Measurements from ENCODE around the gene MRPL51. TPM values are rescaled to one million over a fixed set of nuclear protein-coding genes. Genes with fewer than 3 reads are reported as not detected.
"Not testable (repeated sequence)": the region's sequence is repeated elsewhere in the genome, so short reads cannot be mapped to it uniquely, and the experiment has no call there.

The MRPL51 gene
- polyA plus RNA-seq, 1 donor (not counting 4 experiments of a cell fraction or from before 2014, with no cell fraction given) = 184 TPM

GRCh38 chr12:6538420-6539313, 45.6 kb upstream of the MRPL51 start:
- TF ChIP-seq EZH2 (IDR thresholded peaks at IDR 0.05; ENCODE audit: low read length) = no peak
- no peak for TF ChIP-seq CTCF (optimal IDR thresholded peaks at IDR 0.05 in 1 of 3, IDR thresholded peaks at IDR 0.05 in 1 of 3, conservative IDR thresholded peaks at IDR 0.05 in 1 of 3; ENCODE audit: extremely low read depth in 1 of 3, insufficient read depth in 2 of 3, low read length in 3 of 3)
- H2AFZ ChIP-seq (ENCODE audit: control insufficient read depth, low read length) = no peak overlapping the region
- no peak overlapping the region for H3K9ac ChIP-seq (ENCODE audit: control insufficient read depth, extremely low read depth, insufficient read depth, low read length)
- H3K27ac ChIP-seq (ENCODE audit: control insufficient read depth, insufficient read depth, low read length) = no peak overlapping the region
- peak overlapping the region; percentile 2 for H3K4me2 ChIP-seq (ENCODE audit: control insufficient read depth, extremely low read depth, insufficient read depth, low read depth, low read length)
- H3K4me1 ChIP-seq (ENCODE audit: control insufficient read depth, extremely low read depth, insufficient read depth, low read length) = peaks cover 39% of the 10 kb centered on the region
- H3K27me3 ChIP-seq (ENCODE audit: control insufficient read depth, extremely low read depth, insufficient read depth, low read length) = no peaks in the 10 kb centered on the region
- peaks cover 5% of the 10 kb centered on the region for H3K9me1 ChIP-seq (ENCODE audit: control insufficient read depth, extremely low read depth, insufficient read depth, low read length)
- DNase-seq (ENCODE audit: low read depth, low spot score) (no peak), FAIRE-seq (no peak)
- dilution Hi-C loops (cut with MboI; ENCODE audit: extremely low pct_ligation_motif_present, low sequenced_read_pairs) = no loop called here
- peaks cover 28 to 35% of the 10 kb centered on the region in 2 experiments for H3K36me3 ChIP-seq (ENCODE audit: control insufficient read depth in 2 of 2, extremely low read depth in 1 of 2, insufficient read depth in 2 of 2, low read length in 2 of 2)
- H3K9me3 ChIP-seq (ENCODE audit: control insufficient read depth, low read depth, low read length) = no peaks in the 10 kb centered on the region
- peaks cover 30% of the 10 kb centered on the region for H3K79me2 ChIP-seq (ENCODE audit: control insufficient read depth, insufficient read depth, low read length)
- peaks cover 47% of the 10 kb centered on the region for H4K20me1 ChIP-seq (ENCODE audit: control insufficient read depth, extremely low read depth, insufficient read depth, low read length)
- no peak overlapping the region for H3K4me3 ChIP-seq (ENCODE audit: control insufficient read depth in 2 of 3, extremely low read depth in 1 of 3, insufficient read depth in 2 of 3, low read depth in 1 of 3, low read length in 3 of 3)

- peaks cover 28 to 35% of the 10 kb centered on the region in 2 experiments for H3K36me3 ChIP-seq (ENCODE audit: control insufficient read depth in 2 of 2, extremely low read depth in 1 of 2, insufficient read depth in 2 of 2, low read length in 2 of 2)
- H3K4me3 ChIP-seq (ENCODE audit: control insufficient read depth in 2 of 3, extremely low read depth in 1 of 3, insufficient read depth in 2 of 3, low read depth in 1 of 3, low read length in 3 of 3) = peak overlapping the region in 1 of 3 experiments; percentile 95
- H3K4me1 ChIP-seq (ENCODE audit: control insufficient read depth, extremely low read depth, insufficient read depth, low read length) = peaks cover 48% of the 10 kb centered on the region
- peak in 2 of 3 experiments; percentile 66 to 77 for TF ChIP-seq CTCF (optimal IDR thresholded peaks at IDR 0.05 in 1 of 3, IDR thresholded peaks at IDR 0.05 in 1 of 3, conservative IDR thresholded peaks at IDR 0.05 in 1 of 3; ENCODE audit: extremely low read depth in 1 of 3, insufficient read depth in 2 of 3, low read length in 3 of 3)
- dilution Hi-C loops (cut with MboI; ENCODE audit: extremely low pct_ligation_motif_present, low sequenced_read_pairs); H3K9ac ChIP-seq (ENCODE audit: control insufficient read depth, extremely low read depth, insufficient read depth, low read length); H2AFZ ChIP-seq (ENCODE audit: control insufficient read depth, low read length); H3K9me1 ChIP-seq (ENCODE audit: control insufficient read depth, extremely low read depth, insufficient read depth, low read length); H3K9me3 ChIP-seq (ENCODE audit: control insufficient read depth, low read depth, low read length); DNase-seq (ENCODE audit: low read depth, low spot score); FAIRE-seq; H3K27me3 ChIP-seq (ENCODE audit: control insufficient read depth, extremely low read depth, insufficient read depth, low read length): not testable (repeated sequence)
- H3K4me2 ChIP-seq (ENCODE audit: control insufficient read depth, extremely low read depth, insufficient read depth, low read depth, low read length) = peak overlapping the region; percentile 2
- peaks cover 47% of the 10 kb centered on the region for H4K20me1 ChIP-seq (ENCODE audit: control insufficient read depth, extremely low read depth, insufficient read depth, low read length)
- peak overlapping the region; percentile 2 for H3K27ac ChIP-seq (ENCODE audit: control insufficient read depth, insufficient read depth, low read length)
- peaks cover 30% of the 10 kb centered on the region for H3K79me2 ChIP-seq (ENCODE audit: control insufficient read depth, insufficient read depth, low read length)
Measured at GRCh38 chr12:6537580-6538419, 44.7 kb upstream of the MRPL51 start.

All from keratinocyte (primary cell).